Neural progenitor cell (in vitro differentiated cells): ENCODE results near the gene TFDP1. TPM values are rescaled to one million over a fixed set of nuclear protein-coding genes. Genes with fewer than 3 reads are reported as not detected.
A peak's percentile ranks its signal among the peaks of the same experiment; 100 is the strongest.

ENCODE experiments used
- DNase-seq: peaks from one replicate; pipeline ENCODE4 v3.0.0-alpha.2; 2016; ENCODE audit warnings: low spot score
- H2AFZ ChIP-seq: fragments of 200-600 bp; sonication (generic); replicated peaks from 2 replicates; pipeline ENCODE4 v1.6.1; 2016; ENCODE audit warnings: antibody characterized with exemption
- H3F3A ChIP-seq: fragments of 200-600 bp; sonication (generic); 2 replicates; pipeline ENCODE4 v1.6.1; 2016; ENCODE audit warnings: antibody characterized with exemption, low read depth
- H3K27ac ChIP-seq: fragments of 200-600 bp; sonication (generic); 2 replicates; pipeline ENCODE4 v1.5.1; 2016; ENCODE audit warnings: mild to moderate bottlenecking
- H3K27me3 ChIP-seq: fragments of 200-600 bp; sonication (generic); 2 replicates; pipeline ENCODE4 v1.6.1; 2016; ENCODE audit warnings: mild to moderate bottlenecking, moderate library complexity
- H3K36me3 ChIP-seq: fragments of 200-600 bp; sonication (generic); 2 replicates; pipeline ENCODE4 v1.5.1; 2016
- H3K4me1 ChIP-seq: fragments of 200-600 bp; sonication (generic); 2 replicates; pipeline ENCODE4 v1.6.1; 2016; ENCODE audit warnings: mixed run types
- H3K4me2 ChIP-seq: fragments of 200-600 bp; sonication (generic); 2 replicates; pipeline ENCODE4 v1.6.1; 2016
- H3K4me3 ChIP-seq: fragments of 200-600 bp; sonication (generic); 2 replicates; pipeline ENCODE4 v1.5.1; 2016
- H3K79me2 ChIP-seq: fragments of 200-600 bp; sonication (generic); 2 replicates; pipeline ENCODE4 v1.6.1; 2016; ENCODE audit warnings: low read depth
- H3K9ac ChIP-seq: fragments of 200-600 bp; sonication (generic); 2 replicates; pipeline ENCODE4 v1.6.1; 2016
- H3K9me3 ChIP-seq: fragments of 200-600 bp; sonication (generic); 2 replicates; pipeline ENCODE4 v1.5.1; 2016; ENCODE audit warnings: low read depth
- H4K20me1 ChIP-seq: fragments of 200-600 bp; sonication (generic); 2 replicates; pipeline ENCODE4 v1.6.1; 2016; ENCODE audit warnings: low read depth
- H3K27ac Mint-ChIP-seq: 3 replicates; pipeline ENCODE4 v1.8.0; 2021; ENCODE audit warnings: mixed read lengths
- H3K27me3 Mint-ChIP-seq: 2 replicates; pipeline ENCODE4 v1.8.0; 2022; ENCODE audit warnings: low read depth, mild to moderate bottlenecking, inconsistent platforms, moderate library complexity, mixed read lengths; ENCODE audit not compliant: insufficient read depth
- H3K36me3 Mint-ChIP-seq: 3 replicates; pipeline ENCODE4 v1.8.0; 2021; ENCODE audit warnings: mixed read lengths
- H3K4me1 Mint-ChIP-seq: 3 replicates; pipeline ENCODE4 v1.8.0; 2021; ENCODE audit warnings: mixed read lengths
- H3K4me3 Mint-ChIP-seq: 3 replicates; pipeline ENCODE4 v1.8.0; 2021; ENCODE audit warnings: mild to moderate bottlenecking, moderate library complexity, mixed read lengths
- H3K9me3 Mint-ChIP-seq: 3 replicates; pipeline ENCODE4 v1.8.0; 2020; ENCODE audit warnings: mixed read lengths
- EZH2 ChIP-seq: fragments of 200-600 bp; sonication (generic); IDR thresholded peaks from 2 replicates; pipeline ENCODE4 v1.6.1; 2017; ENCODE audit warnings: antibody characterized with exemption, mild to moderate bottlenecking, moderate library complexity
- EZH2phosphoT487 ChIP-seq: fragments of 200-600 bp; sonication (generic); IDR thresholded peaks from 2 replicates; pipeline ENCODE4 v1.6.1; 2017; ENCODE audit warnings: antibody characterized with exemption
- total RNA-seq: library from RNA; depleted of rRNA; stranded (reverse); fragments of >200 nt; gene quantifications from 2 replicates; pipeline ENCODE4 v1.2.3, GENCODE V29; 2015; ENCODE audit warnings: low replicate concordance
- TF ChIP-seq, protein P1 (sequence below): fragments of 200-600 bp; sonication (generic); IDR thresholded peaks from 2 replicates; pipeline ENCODE4 v1.5.1; 2017; ENCODE audit warnings: antibody characterized with exemption, mild to moderate bottlenecking

Gene TFDP1
- total RNA-seq, 1 donor from 2014 or later = 88.6 TPM

DNA sequence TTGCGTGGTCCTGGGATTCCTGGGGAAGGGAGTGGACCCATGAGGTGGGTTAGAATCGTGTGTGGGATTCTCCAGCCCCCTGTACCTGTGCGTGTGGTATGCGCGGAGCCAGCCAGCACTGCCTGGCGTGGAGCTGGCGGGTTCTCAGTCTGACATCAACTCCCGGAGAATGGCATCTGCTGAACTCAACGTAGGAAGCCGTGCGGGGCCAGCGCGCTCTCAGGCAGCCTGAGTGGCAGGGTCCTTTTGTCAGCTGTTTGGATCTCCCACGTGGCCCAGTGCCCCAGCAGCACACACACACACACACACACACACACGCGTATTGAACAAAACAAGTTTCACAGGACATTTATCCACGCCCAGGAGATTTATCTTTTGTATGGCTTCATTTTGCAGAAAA, 45.3 kb downstream of the TFDP1 start:
- Histone ChIP-seq H3K4me1 (no peaks in the 10 kb centered on the region), H3F3A (peaks cover 4% of the 10 kb centered on the region), H3K9ac (no peak overlapping the region), H4K20me1 (peaks cover 15% of the 10 kb centered on the region), H3K36me3 (no peaks in the 10 kb centered on the region), H3K27me3 (no peaks in the 10 kb centered on the region), H3K79me2 (peaks cover 45% of the 10 kb centered on the region), H3K9me3 (no peaks in the 10 kb centered on the region), H3K27ac (no peak overlapping the region), H3K4me2 (no peak overlapping the region), H2AFZ (no peak overlapping the region), H3K4me3 (no peak overlapping the region)
- H3K36me3 Mint-ChIP-seq = peaks cover 34% of the 10 kb centered on the region
- no peaks in the 10 kb centered on the region for H3K27me3 Mint-ChIP-seq
- H3K4me3 Mint-ChIP-seq = no peak overlapping the region
- no peak for DNase-seq
- peaks cover 20% of the 10 kb centered on the region for H3K4me1 Mint-ChIP-seq
- H3K27ac Mint-ChIP-seq = no peak overlapping the region
- no peak for TF ChIP-seq EZH2
- TF ChIP-seq, protein P1, sequence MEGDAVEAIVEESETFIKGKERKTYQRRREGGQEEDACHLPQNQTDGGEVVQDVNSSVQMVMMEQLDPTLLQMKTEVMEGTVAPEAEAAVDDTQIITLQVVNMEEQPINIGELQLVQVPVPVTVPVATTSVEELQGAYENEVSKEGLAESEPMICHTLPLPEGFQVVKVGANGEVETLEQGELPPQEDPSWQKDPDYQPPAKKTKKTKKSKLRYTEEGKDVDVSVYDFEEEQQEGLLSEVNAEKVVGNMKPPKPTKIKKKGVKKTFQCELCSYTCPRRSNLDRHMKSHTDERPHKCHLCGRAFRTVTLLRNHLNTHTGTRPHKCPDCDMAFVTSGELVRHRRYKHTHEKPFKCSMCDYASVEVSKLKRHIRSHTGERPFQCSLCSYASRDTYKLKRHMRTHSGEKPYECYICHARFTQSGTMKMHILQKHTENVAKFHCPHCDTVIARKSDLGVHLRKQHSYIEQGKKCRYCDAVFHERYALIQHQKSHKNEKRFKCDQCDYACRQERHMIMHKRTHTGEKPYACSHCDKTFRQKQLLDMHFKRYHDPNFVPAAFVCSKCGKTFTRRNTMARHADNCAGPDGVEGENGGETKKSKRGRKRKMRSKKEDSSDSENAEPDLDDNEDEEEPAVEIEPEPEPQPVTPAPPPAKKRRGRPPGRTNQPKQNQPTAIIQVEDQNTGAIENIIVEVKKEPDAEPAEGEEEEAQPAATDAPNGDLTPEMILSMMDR = no peak
- no peak for TF ChIP-seq EZH2phosphoT487
- H3K9me3 Mint-ChIP-seq = no peaks in the 10 kb centered on the region

DNA sequence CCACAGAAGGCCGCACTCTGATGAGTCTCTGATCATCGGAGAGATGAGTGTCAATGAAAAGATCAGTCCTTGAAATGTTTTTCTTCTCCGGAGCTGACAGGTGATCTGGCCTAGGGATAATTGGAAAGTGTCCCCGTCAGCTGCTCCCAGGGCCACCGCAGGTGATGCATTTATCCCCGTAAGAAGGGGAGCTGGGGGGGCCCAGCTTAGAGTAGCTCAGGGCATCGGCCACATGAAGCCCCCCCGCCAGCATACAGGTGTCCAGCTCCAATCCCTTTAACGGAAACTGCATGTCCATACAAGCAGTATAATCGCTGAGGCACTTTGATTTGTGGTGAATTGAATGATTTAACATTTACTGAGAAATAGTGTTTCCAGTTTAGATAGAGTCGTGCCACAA, 45.7 kb downstream of the TFDP1 start:
- H3K36me3 ChIP-seq = no peaks in the 10 kb centered on the region
- peaks cover 20% of the 10 kb centered on the region for H3K4me1 Mint-ChIP-seq
- no peak for TF ChIP-seq EZH2
- no peak for TF ChIP-seq EZH2phosphoT487
- TF ChIP-seq, protein P1 = no peak
- H4K20me1 ChIP-seq = peaks cover 15% of the 10 kb centered on the region
- H3K27me3 ChIP-seq = no peaks in the 10 kb centered on the region
- no peak overlapping the region for H3K9ac ChIP-seq
- H3K36me3 Mint-ChIP-seq = peaks cover 34% of the 10 kb centered on the region
- H3K27ac Mint-ChIP-seq = peak overlapping the region; percentile 37
- H3F3A ChIP-seq = no peaks in the 10 kb centered on the region
- peaks cover 42% of the 10 kb centered on the region for H3K79me2 ChIP-seq
- no peak overlapping the region for H3K4me3 Mint-ChIP-seq
- H3K27me3 Mint-ChIP-seq = no peaks in the 10 kb centered on the region
- H3K4me2 ChIP-seq = no peak overlapping the region
- no peaks in the 10 kb centered on the region for H3K9me3 ChIP-seq
- no peak overlapping the region for H3K27ac ChIP-seq
- H3K4me3 ChIP-seq = no peak overlapping the region
- no peak for DNase-seq
- no peaks in the 10 kb centered on the region for H3K4me1 ChIP-seq
- no peak overlapping the region for H2AFZ ChIP-seq
- H3K9me3 Mint-ChIP-seq = no peaks in the 10 kb centered on the region

DNA sequence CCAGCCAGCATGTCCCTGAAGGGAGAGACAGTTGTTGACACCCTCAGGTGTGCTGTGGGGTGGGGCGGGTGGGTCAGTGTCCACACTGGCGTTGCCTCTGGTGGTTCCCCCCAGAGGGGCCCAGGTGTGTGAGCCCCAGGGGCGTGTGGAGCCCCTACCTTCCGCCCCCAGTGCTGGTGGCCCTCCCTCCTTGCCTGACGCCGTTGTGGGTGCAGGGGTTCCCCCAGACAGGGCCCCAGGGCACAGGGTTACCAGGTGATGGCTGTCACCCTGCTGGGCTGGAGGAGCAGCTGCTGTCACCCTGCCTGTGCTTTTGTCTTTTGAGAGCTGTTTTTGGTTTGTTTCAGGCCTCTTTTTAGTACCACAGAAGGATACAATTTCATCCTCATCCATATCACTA, 46.3 kb downstream of the TFDP1 start:
- Histone ChIP-seq H3K4me1 (no peaks in the 10 kb centered on the region), H3K27me3 (no peaks in the 10 kb centered on the region), H3K36me3 (no peaks in the 10 kb centered on the region), H3K4me3 (no peak overlapping the region), H3K79me2 (peaks cover 38% of the 10 kb centered on the region), H4K20me1 (peaks cover 15% of the 10 kb centered on the region), H2AFZ (no peak overlapping the region), H3K9me3 (no peaks in the 10 kb centered on the region), H3K27ac (no peak overlapping the region), H3K4me2 (no peak overlapping the region), H3K9ac (no peak overlapping the region), H3F3A (no peaks in the 10 kb centered on the region)
- Mint-ChIP-seq H3K4me1 (peaks cover 20% of the 10 kb centered on the region), H3K4me3 (no peak overlapping the region), H3K27ac (no peak overlapping the region), H3K9me3 (no peaks in the 10 kb centered on the region), H3K36me3 (peaks cover 33% of the 10 kb centered on the region), H3K27me3 (no peaks in the 10 kb centered on the region)
- TF ChIP-seq EZH2 (no peak), EZH2phosphoT487 (no peak)
- TF ChIP-seq, protein P1 = no peak
- no peak for DNase-seq
